ENCODE data around the gene SCAP.

GRCh38 chr3:47434849-47435248 lies 40.9 kb downstream of the SCAP start:
- TF ChIP-seq CTCF (IDR thresholded peaks at IDR 0.05; ENCODE audit: poor library complexity): no peak
- TF ChIP-seq EZH2phosphoT487 (IDR thresholded peaks at IDR 0.05; ENCODE audit: low read depth, severe bottlenecking, unreplicated experiment): no peak
- TF ChIP-seq EZH2 (IDR thresholded peaks at IDR 0.05; ENCODE audit: borderline replicate concordance): no peak

Measured in hepatocyte (in vitro differentiated cells).